NCI-H2171 (cell line): ENCODE data around the gene SCO1.
"Not testable (repeated sequence)": the region's sequence is repeated elsewhere in the genome, so short reads cannot be mapped to it uniquely, and the experiment has no call there.

Source experiments
- DNase-seq: peaks from one replicate; lab custom pipeline; 2025; lab: John Stamatoyannopoulos, UW

SCO1 gene

GRCh38 chr17:10697092-10698081, at the start of gene SCO1, which contains the start of gene ADPRM:
Gene SCO1 (minus strand): TSS chr17:10697533. CDS start chr17:10697507, 26 bp downstream.
Gene ADPRM (plus strand): TSS chr17:10697594. CDS start chr17:10704927, 7,333 bp downstream.
- peak; percentile 91 for DNase-seq

- no peak for DNase-seq
These were observed 47.9 kb upstream of the SCO1 start for GRCh38 chr17:10745231-10745630.

- DNase-seq = no peak
These were observed 47.2 kb upstream of the SCO1 start for GRCh38 chr17:10744501-10745000.

GRCh38 chr17:10743316-10744009, 46.1 kb upstream of the SCO1 start:
- DNase-seq = no peak

GRCh38 chr17:10742431-10742830, 45.1 kb upstream of the SCO1 start:
- DNase-seq = no peak

- no peak for DNase-seq
These were observed 44.2 kb upstream of the SCO1 start for GRCh38 chr17:10741416-10742135.

GRCh38 chr17:10739386-10739785, 42.1 kb upstream of the SCO1 start:
- DNase-seq = no peak

- no peak for DNase-seq
These were observed 41.4 kb upstream of the SCO1 start for GRCh38 chr17:10738521-10739258.

- DNase-seq = no peak
These were observed 40.4 kb upstream of the SCO1 start for GRCh38 chr17:10737736-10738135.

- DNase-seq = peak; percentile 28
These were observed 39.9 kb upstream of the SCO1 start for GRCh38 chr17:10737168-10737622.

- DNase-seq = no peak
These were observed 38.5 kb upstream of the SCO1 start for GRCh38 chr17:10735821-10736220.

- DNase-seq = no peak
These were observed 37.9 kb upstream of the SCO1 start for GRCh38 chr17:10735251-10735650.

GRCh38 chr17:10733666-10734065, 36.3 kb upstream of the SCO1 start:
- DNase-seq = no peak

GRCh38 chr17:10732121-10732520, 34.8 kb upstream of the SCO1 start:
- DNase-seq = not testable (repeated sequence)

GRCh38 chr17:10731408-10731879, 34.1 kb upstream of the SCO1 start:
- DNase-seq = no peak

- not testable (repeated sequence) for DNase-seq
These were observed 32.9 kb upstream of the SCO1 start for GRCh38 chr17:10730247-10730646.

GRCh38 chr17:10729334-10730193, 32.2 kb upstream of the SCO1 start, which contains the start of gene TMEM220:
Gene TMEM220 (minus strand): TSS chr17:10730023. CDS start chr17:10729851, 172 bp downstream.
- no peak for DNase-seq

GRCh38 chr17:10728331-10728892, 31.1 kb upstream of the SCO1 start:
- DNase-seq = no peak

- DNase-seq = no peak
These were observed 29.9 kb upstream of the SCO1 start for GRCh38 chr17:10727192-10727591.

GRCh38 chr17:10726196-10726595, 28.9 kb upstream of the SCO1 start:
- DNase-seq = no peak
